HG03575 (cell line): Measurements from ENCODE around the gene MYOM1.

Experiments
- ATAC-seq: cut with Tn5 transposase; IDR thresholded peaks from one replicate; pipeline ENCODE4 v1.9.1; 2021; ENCODE audit not compliant: unreplicated experiment, insufficient number of reproducible peaks, low FRiP score; ENCODE audit errors: extremely low read depth

The MYOM1 gene

GRCh38 chr18:3132700-3133099, 87.1 kb downstream of the MYOM1 start:
- ATAC-seq: no peak

- ATAC-seq: no peak
Observed at GRCh38 chr18:3130344-3130743, 89.4 kb downstream of the MYOM1 start.

GRCh38 chr18:3129053-3129864, 90.5 kb downstream of the MYOM1 start:
- no peak for ATAC-seq

GRCh38 chr18:3126457-3127097, 93.2 kb downstream of the MYOM1 start:
- no peak for ATAC-seq

- ATAC-seq: no peak
Observed at GRCh38 chr18:3124822-3125221, 94.9 kb downstream of the MYOM1 start.

GRCh38 chr18:3122851-3123250, 96.9 kb downstream of the MYOM1 start:
- no peak for ATAC-seq

- no peak for ATAC-seq
Observed at GRCh38 chr18:3121259-3121658, 98.5 kb downstream of the MYOM1 start.

GRCh38 chr18:3120356-3120755, 99.4 kb downstream of the MYOM1 start:
- no peak for ATAC-seq

- no peak for ATAC-seq
Observed at GRCh38 chr18:3119401-3120341, 100.1 kb downstream of the MYOM1 start.

GRCh38 chr18:3118195-3119010, 101.4 kb downstream of the MYOM1 start:
- ATAC-seq: no peak

GRCh38 chr18:3117493-3118192, 102.1 kb downstream of the MYOM1 start:
- no peak for ATAC-seq

- no peak for ATAC-seq
Observed at GRCh38 chr18:3115447-3116030, 104.2 kb downstream of the MYOM1 start.

GRCh38 chr18:3114451-3114850, 105.3 kb downstream of the MYOM1 start:
- no peak for ATAC-seq

GRCh38 chr18:3114026-3114425, 105.7 kb downstream of the MYOM1 start:
- no peak for ATAC-seq

GRCh38 chr18:3111523-3112240, 108.1 kb downstream of the MYOM1 start:
- ATAC-seq: no peak

- no peak for ATAC-seq
Observed at GRCh38 chr18:3110034-3110752, 109.6 kb downstream of the MYOM1 start.

GRCh38 chr18:3107740-3108151, 112.0 kb downstream of the MYOM1 start:
- no peak for ATAC-seq
